Activated CD4-positive, alpha-beta T cell treated with anti-CD3 and anti-CD28 coated beads, Interleukin-2, amount 10 ng/mL, durations not matched to agents 24 days and 14 days (primary cell): ENCODE data around the gene APLF. TPM values are rescaled to one million over a fixed set of nuclear protein-coding genes. Genes with fewer than 3 reads are reported as not detected.

Experiments used
- DNase-seq: peaks from one replicate; pipeline ENCODE4 v3.0.0; 2022
- H3K27ac Mint-ChIP-seq: one replicate; pipeline ENCODE4 v1.8.0; 2022; ENCODE audit warnings: mild to moderate bottlenecking, mixed read lengths
- H3K27me3 Mint-ChIP-seq: one replicate; pipeline ENCODE4 v1.8.0; 2022; ENCODE audit warnings: mixed read lengths
- H3K36me3 Mint-ChIP-seq: one replicate; pipeline ENCODE4 v1.8.0; 2022; ENCODE audit warnings: low read depth, mild to moderate bottlenecking, mixed read lengths
- H3K4me1 Mint-ChIP-seq: one replicate; pipeline ENCODE4 v1.8.0; 2021; ENCODE audit warnings: mixed read lengths
- H3K4me3 Mint-ChIP-seq: one replicate; pipeline ENCODE4 v1.8.0; 2022; ENCODE audit warnings: mild to moderate bottlenecking, moderate library complexity, mixed read lengths
- H3K9me3 Mint-ChIP-seq: one replicate; pipeline ENCODE4 v1.8.0; 2021; ENCODE audit warnings: mixed read lengths
- intact Hi-C: fragments of 100-400 bp; cut with micrococcal nuclease; formaldehyde crosslinking; loops from one replicate; pipeline ENCODE4 v1.15.1; 2023
- total RNA-seq: library from RNA; stranded (reverse); gene quantifications from 2 replicates; pipeline ENCODE4 v1.2.3, GENCODE V29; 2022

Gene APLF
- total RNA-seq, 1 donor from 2014 or later = 2.0 TPM

DNA sequence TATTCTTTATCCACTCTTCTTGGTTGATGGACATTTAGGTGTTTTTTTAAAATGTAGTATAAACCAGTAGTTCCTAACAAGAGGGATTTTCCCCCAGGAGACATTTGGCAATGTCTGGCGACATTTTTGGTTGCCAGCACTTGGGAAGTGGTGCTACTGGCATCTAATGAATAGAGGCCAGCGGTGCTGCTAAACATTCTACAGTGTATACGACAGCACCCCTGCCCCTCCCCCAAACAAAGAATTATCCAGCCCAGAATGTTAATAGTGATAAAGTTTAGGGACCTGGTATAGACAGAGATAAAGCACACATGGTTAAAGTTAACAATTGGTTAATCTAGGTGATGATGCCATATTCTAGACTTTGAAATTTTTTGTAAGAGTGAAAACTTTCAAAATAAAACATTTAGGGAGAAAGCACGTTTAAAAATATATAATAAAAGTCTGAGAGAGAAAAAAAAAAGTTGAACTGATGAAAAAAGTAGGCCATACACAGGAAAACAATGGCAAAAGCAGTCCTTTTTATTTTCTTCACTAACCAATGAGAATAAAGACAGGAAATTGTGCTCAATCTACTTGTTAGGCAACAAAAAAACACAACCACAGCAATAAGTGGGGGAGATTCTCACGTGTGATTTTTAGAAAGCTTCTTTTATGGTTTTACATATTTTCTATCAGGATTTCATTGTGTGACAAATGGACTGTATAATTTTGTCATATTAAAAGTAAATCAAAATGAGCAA is 15.1 kb upstream of the APLF start:
- no peak for DNase-seq
- Mint-ChIP-seq H3K27ac (no peak overlapping the region), H3K36me3 (no peaks in the 10 kb centered on the region), H3K4me3 (no peak overlapping the region), H3K27me3 (no peaks in the 10 kb centered on the region), H3K4me1 (peaks cover 3% of the 10 kb centered on the region), H3K9me3 (no peaks in the 10 kb centered on the region)
- intact Hi-C loops = no loop called here

DNA sequence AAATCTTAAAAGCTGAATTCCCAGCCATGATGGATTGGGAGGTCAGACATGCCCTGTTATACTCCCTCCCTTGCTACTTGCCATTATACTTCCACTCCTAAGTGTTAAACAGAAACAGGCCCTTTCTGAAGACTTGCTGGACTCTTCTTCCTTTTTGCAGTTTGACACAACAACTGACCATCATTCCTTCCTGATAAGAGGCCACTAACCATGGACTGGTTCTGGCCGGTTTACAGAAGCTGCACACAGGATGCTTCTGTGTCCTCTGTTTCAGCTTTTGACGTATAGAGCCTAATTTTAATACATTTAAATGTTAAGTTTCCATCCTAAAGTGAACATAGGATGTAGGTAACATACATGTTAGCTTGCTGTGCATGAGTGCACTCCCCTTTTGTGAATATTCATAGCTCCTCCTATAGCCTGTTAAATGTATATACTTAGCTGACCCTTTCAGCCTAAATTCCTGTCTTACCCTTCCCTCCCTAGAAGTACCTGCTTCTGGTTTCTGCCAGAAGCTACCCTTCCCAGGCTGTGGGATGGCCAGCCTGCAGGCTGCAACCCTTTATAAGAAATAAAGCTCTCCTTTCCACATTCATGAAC is 13.5 kb upstream of the APLF start:
- Mint-ChIP-seq H3K4me3 (no peak overlapping the region), H3K9me3 (no peaks in the 10 kb centered on the region), H3K27me3 (no peaks in the 10 kb centered on the region), H3K4me1 (peaks cover 3% of the 10 kb centered on the region), H3K27ac (no peak overlapping the region), H3K36me3 (no peaks in the 10 kb centered on the region)
- DNase-seq = peak; percentile 50
- intact Hi-C loops = no loop called here

DNA sequence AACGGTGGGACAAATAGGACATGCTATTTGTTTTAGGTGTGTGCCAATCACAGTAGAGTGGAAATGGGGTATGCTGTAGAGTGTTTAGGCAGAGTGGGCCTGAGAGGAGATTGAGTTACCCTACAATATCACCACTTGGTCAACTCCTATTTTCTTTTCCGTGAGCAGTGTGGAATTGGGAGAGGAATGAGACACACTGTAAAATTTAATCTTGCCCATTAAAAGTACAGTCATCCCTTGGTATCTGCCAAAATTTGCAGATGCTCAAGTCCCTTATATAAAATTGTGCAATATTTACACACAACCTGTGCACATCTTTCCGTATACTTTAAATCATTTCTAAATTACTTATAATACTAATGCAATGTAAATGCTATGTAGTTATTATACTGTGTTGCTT is 12.7 kb upstream of the APLF start:
- Mint-ChIP-seq H3K36me3 (no peaks in the 10 kb centered on the region), H3K9me3 (no peaks in the 10 kb centered on the region), H3K4me1 (peaks cover 5% of the 10 kb centered on the region), H3K27me3 (no peaks in the 10 kb centered on the region), H3K4me3 (no peak overlapping the region), H3K27ac (no peak overlapping the region)
- intact Hi-C loops = no loop called here
- DNase-seq = no peak

DNA sequence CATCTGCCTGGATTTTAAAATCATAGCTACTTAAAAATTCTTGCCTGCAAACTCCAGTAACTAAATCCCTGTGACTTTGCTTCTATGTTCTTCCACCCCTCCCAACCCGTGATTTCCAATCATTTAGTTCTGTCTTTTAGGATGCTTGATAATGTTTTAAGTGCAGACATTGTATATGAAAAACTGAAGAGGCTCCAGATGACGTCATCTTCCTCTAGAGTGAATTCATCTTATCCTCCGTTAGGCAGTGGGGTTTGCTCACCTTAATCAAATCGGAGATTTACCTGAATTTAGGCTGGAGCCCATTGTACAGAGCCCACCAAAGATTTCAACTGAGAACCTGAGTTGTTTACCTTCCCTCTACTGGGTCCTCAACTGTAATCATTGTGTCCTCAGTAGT is 11.2 kb upstream of the APLF start:
- Mint-ChIP-seq H3K4me1 (peaks cover 5% of the 10 kb centered on the region), H3K9me3 (no peaks in the 10 kb centered on the region), H3K36me3 (no peaks in the 10 kb centered on the region), H3K27ac (no peak overlapping the region), H3K27me3 (no peaks in the 10 kb centered on the region), H3K4me3 (no peak overlapping the region)
- intact Hi-C loops = no loop called here
- DNase-seq = no peak

DNA sequence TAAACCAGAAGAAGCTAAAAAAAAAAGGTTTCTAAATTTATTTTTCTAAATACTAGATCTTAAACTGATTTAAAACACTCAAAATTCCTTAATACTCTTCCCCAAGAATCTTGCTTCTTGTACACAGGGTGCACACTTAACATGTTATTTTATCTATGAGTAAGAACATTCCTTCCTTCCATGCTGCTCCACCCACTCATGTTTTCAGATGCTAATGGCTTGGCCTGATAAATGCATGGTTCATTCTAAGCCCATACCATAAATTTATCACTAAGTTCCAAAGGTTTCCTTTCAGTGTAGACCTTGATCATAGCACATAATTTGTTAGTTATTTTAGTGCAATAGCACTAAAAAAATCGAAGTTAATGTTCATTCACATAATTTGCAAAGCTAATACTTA is 8.4 kb upstream of the APLF start:
- Mint-ChIP-seq H3K27ac (no peak overlapping the region), H3K27me3 (no peaks in the 10 kb centered on the region), H3K9me3 (no peaks in the 10 kb centered on the region), H3K4me3 (no peak overlapping the region), H3K36me3 (no peaks in the 10 kb centered on the region), H3K4me1 (peaks cover 5% of the 10 kb centered on the region)
- DNase-seq = no peak
- intact Hi-C loops = no loop called here

DNA sequence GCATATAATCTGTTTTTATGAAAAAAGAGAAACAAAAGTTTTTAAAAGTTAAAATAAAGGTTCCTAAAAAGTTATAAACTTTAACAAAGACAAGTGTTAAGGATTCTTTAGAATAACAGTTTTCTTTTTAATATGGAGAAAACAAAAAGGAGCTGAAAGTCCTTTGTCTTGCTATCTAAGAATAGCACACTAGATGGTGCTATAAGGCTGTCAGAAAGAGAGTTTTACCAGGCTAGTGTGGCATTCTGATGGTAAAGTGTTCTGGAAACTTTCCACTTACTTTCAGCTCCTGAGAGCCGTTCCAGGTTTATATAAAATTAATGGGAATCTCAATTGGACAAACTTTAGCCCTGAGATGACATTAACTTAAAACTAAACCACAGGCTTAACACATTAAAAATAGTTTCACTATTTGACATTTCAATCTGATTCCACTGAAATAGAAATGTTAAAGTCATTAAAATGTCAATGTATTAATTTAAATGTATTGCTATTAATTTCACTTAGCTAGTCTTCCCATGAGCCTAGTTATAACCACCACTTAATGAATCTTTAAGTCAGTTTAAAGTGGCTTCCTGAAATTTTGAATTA is 4.0 kb upstream of the APLF start:
- Mint-ChIP-seq H3K4me1 (peaks cover 32% of the 10 kb centered on the region), H3K9me3 (no peaks in the 10 kb centered on the region), H3K4me3 (no peak overlapping the region), H3K27ac (no peak overlapping the region), H3K27me3 (no peaks in the 10 kb centered on the region), H3K36me3 (no peaks in the 10 kb centered on the region)
- peak; percentile 78 for DNase-seq
- intact Hi-C loops = loop anchor here (1.0 to 10.0 kb wide), 6 partner anchors 25 to 921 kb away; partner anchors contain the start of genes ANTXR1 and GFPT1

DNA sequence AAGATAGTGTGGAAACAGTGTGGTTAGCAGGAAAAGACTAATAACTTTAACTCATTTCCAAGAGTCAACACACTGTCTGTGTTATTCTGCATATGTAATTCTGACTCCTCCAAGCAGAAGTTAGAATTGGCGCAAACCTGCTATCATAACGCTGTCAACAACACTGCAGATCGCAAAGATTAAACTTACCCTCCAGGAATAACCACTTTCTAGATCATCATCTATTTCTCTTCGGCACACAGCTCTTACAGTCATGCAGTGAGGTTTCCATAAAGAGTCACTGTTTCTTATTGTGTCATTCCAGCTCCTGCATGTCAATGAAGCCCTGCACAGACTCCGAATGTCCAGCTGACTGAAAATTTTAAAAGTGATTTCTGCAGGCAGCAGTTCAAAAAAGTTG is 2.7 kb upstream of the APLF start:
- H3K27ac Mint-ChIP-seq = no peak overlapping the region

DNA sequence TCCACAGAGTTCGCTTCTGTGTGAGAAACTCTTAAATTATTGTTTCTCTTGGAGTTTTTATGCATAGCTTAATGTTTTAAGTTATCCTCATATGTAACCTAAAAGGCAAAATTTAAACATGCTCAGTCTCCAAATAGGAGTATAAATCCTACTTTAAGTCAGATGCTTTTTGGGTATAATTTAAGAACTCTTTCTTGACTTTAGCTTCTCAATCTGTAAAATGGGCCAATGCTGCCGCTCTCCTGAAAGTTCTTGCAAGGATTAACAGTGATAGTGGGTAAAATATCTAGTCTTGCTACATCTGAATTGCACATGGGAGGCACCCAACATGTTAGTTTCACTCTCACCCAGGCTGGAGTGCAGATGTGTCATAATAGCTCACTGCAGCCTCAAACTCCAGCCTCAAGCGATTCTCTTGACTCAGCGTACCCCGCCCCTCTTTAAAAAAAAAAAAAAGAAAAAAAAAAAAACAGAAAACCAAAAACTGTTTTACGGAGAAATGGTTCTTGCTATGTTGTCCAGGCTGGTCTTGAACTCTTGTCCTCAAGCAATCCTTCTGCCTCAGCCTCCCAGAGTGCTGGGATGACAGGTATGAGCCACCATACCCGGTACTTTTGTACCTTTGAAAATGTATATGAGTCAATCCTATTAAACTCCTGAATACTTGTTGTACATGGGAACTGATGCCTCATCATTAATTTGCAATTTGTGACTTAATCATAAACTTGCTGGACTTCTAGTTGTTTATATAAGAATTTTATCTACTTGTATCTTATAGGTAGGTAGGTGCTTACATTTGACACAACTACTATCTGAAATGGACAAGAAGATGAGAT is 2.1 kb upstream of the APLF start:
- intact Hi-C loops = loop anchor here (2.0 to 10.0 kb wide), 4 partner anchors 57 to 920 kb away; partner anchors contain the start of gene GFPT1
- Mint-ChIP-seq H3K36me3 (peaks cover 2% of the 10 kb centered on the region), H3K4me1 (peaks cover 42% of the 10 kb centered on the region), H3K27me3 (no peaks in the 10 kb centered on the region), H3K4me3 (peak overlapping the region; percentile 96), H3K9me3 (no peaks in the 10 kb centered on the region), H3K27ac (peak overlapping the region; percentile 93)
- DNase-seq = peak; percentile 83

More for the DNA sequence above, 2.7 kb upstream of the APLF start:
- no peak overlapping the region for H3K4me3 Mint-ChIP-seq
- no peaks in the 10 kb centered on the region for H3K27me3 Mint-ChIP-seq
- no peaks in the 10 kb centered on the region for H3K9me3 Mint-ChIP-seq
- peaks cover 39% of the 10 kb centered on the region for H3K4me1 Mint-ChIP-seq
- no peak for DNase-seq
- intact Hi-C loops = loop anchor here (2.0 to 10.0 kb wide), 5 partner anchors 58 to 920 kb away; partner anchors contain the start of genes ANTXR1 and GFPT1
- H3K36me3 Mint-ChIP-seq = peaks cover 2% of the 10 kb centered on the region

DNA sequence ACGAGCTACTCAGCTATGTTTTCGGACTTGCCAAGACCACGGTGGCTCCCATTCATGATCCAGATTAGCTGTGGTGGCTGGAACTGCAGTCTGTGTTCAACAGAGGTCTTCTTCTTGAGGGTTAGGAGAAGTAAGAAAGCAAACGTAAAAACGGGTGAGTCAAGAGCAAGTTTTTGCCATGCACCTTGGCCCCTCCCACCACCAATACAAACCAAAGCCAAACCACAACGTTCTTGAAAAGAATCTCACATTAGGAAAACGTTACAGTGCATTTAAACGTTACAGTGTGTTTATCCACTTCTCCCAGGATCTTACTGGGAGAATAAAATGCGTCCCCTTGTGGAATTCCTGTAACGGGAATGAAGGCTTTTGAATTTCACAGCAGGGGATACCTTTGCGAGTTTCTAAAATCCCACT is 1.0 kb upstream of the APLF start:
- Mint-ChIP-seq H3K36me3 (peaks cover 2% of the 10 kb centered on the region), H3K27ac (peak overlapping the region; percentile 93), H3K4me1 (peaks cover 44% of the 10 kb centered on the region), H3K9me3 (no peaks in the 10 kb centered on the region), H3K4me3 (peak overlapping the region; percentile 96), H3K27me3 (no peaks in the 10 kb centered on the region)
- peak; percentile 87 for DNase-seq
- intact Hi-C loops = loop anchor here (2.0 to 10.0 kb wide), 9 partner anchors 42 to 918 kb away; partner anchors contain the start of genes C1D and GFPT1

DNA sequence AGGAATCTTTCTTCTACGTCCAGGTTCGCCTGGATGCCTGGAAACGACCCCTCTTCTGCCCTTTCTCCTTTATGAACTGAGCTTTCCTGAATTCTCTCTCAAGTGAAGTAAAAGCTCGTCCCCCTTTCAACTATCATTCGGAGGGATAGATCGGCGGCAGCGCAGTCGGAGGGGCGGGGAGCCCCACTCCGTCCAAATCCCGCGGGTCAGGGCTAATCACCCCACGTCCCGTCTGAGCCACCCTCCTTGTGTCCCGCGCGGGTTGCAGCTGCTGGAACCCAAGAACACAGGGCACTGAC is 658 bp upstream of the APLF start:
- Mint-ChIP-seq H3K4me1 (peaks cover 44% of the 10 kb centered on the region), H3K36me3 (peaks cover 2% of the 10 kb centered on the region), H3K27me3 (no peaks in the 10 kb centered on the region)

DNA sequence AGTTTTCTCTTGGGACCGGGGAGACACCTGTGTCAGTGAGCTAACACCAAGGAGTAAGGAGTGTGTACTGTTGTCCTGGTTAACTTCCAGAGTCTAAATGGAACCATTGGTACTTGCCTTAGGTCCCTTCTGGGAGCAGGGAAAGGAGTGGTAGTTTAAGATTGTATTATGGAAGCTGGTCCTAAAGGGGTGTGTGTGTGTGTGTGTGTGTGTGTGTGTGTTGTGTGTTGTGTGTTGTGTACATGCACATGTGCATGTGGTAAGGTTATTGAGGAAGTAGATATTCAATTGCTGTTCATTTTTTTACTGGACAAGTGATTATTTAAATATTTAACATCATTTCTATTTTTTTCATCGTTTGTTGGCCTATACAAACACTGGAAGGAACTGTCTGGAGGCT is 1.4 kb downstream of the APLF start:
- Mint-ChIP-seq H3K9me3 (no peaks in the 10 kb centered on the region), H3K36me3 (peaks cover 2% of the 10 kb centered on the region), H3K4me3 (peak overlapping the region; percentile 96), H3K4me1 (peaks cover 47% of the 10 kb centered on the region), H3K27me3 (peaks cover 1% of the 10 kb centered on the region), H3K27ac (peak overlapping the region; percentile 18)
- intact Hi-C loops = loop anchor here (5.0 to 10.0 kb wide), 3 partner anchors 54 to 916 kb away; partner anchors contain the start of gene GFPT1
- DNase-seq = no peak

More for the DNA sequence above, 658 bp upstream of the APLF start:
- intact Hi-C loops = loop anchor here (1.0 to 10.0 kb wide), 15 partner anchors 25 to 918 kb away; partner anchors contain the start of genes ARHGAP25, C1D, GFPT1 and PNO1
- peak overlapping the region; percentile 96 for H3K4me3 Mint-ChIP-seq
- no peaks in the 10 kb centered on the region for H3K9me3 Mint-ChIP-seq
- H3K27ac Mint-ChIP-seq = peak overlapping the region; percentile 93
- DNase-seq = no peak

DNA sequence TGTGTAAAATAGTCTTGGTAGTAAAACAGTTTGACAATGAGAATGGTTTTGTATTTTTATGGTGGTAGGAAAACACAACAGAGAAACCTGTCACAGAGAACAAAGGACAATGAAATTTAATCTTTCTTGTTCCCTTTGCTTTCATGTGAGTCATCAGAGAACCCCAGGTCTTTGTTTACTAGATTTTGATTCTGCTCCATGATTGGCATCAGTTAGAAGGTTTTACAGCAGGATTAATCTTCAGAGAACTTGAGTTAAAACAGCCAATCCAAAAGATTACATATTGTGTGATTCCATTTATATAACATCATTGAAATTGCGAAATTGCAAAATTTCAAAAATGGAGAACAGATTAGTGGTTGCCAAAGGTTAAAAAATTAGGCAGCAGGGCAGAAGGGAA is 2.5 kb downstream of the APLF start:
- DNase-seq = no peak
- H3K27ac Mint-ChIP-seq = no peak overlapping the region
- intact Hi-C loops = loop anchor here (5.0 to 10.0 kb wide), 3 partner anchors 52 to 915 kb away; partner anchors contain the start of gene GFPT1
- no peaks in the 10 kb centered on the region for H3K9me3 Mint-ChIP-seq
- H3K36me3 Mint-ChIP-seq = peaks cover 2% of the 10 kb centered on the region
- peaks cover 41% of the 10 kb centered on the region for H3K4me1 Mint-ChIP-seq
- no peak overlapping the region for H3K4me3 Mint-ChIP-seq
- H3K27me3 Mint-ChIP-seq = peaks cover 1% of the 10 kb centered on the region

DNA sequence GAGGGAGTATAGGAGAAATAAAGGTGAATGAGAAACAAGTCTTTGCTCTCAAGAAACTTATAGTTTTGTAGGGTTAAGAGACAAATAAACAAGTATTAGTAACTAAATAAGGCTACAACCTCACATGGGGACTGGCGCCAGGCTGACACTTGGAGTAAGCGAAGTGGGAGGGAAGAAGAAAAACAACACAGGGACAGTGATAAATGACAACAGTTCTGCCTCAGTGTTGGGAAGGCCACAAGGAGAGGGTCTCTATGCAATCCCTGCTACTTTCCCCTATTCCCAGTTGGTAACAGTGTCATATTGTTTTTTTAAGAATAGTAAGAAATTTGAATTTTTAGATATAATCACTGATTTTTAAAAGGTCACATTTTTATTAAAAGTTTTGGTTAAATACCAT is 4.0 kb downstream of the APLF start:
- peaks cover 2% of the 10 kb centered on the region for H3K36me3 Mint-ChIP-seq
- no peak overlapping the region for H3K27ac Mint-ChIP-seq
- peaks cover 27% of the 10 kb centered on the region for H3K4me1 Mint-ChIP-seq
- DNase-seq = no peak
- intact Hi-C loops = no loop called here
- H3K4me3 Mint-ChIP-seq = no peak overlapping the region
- H3K9me3 Mint-ChIP-seq = no peaks in the 10 kb centered on the region
- H3K27me3 Mint-ChIP-seq = peaks cover 1% of the 10 kb centered on the region
